Naive thymus-derived CD8-positive, alpha-beta T cell (primary cell): ENCODE results near the gene ANKRD13D. TPM values are rescaled to one million over a fixed set of nuclear protein-coding genes. Genes with fewer than 3 reads are reported as not detected.

Experiments used
- ATAC-seq, 2 donors: fragments of 150-1000 bp; cut with Tn5 transposase in 1 of 2; sonication (Bioruptor Pico), chemical (Tn5 transposase) in 1 of 2; 1 replicate in 1 of 2; 2 replicates in 1 of 2; pipeline ENCODE4 v1.10.0; 2021; ENCODE audit warnings: mild to moderate bottlenecking in 2 of 2, moderate library complexity in 2 of 2
- POLR2A ChIA-PET: fragments of 350-600 bp; sonication (Branson Sonifier 250); formaldehyde crosslinking; loops from one replicate; lab custom pipeline; 2021; ENCODE audit warnings: antibody characterized with exemption; lab: Charles Lee
- DNase-seq, 10 donors: peaks; one replicate each; pipeline versions ENCODE4 v3.0.0 to v3.0.0-alpha.2; 2020 to 2022
- H3K27ac Mint-ChIP-seq, 10 donors: one replicate each; pipeline ENCODE4 v1.8.0; 2020 to 2022; ENCODE audit warnings: mild to moderate bottlenecking in 10 of 10, mixed read lengths in 10 of 10, moderate library complexity in 4 of 10, inconsistent platforms in 1 of 10
- H3K27me3 Mint-ChIP-seq, 5 donors: one replicate each; pipeline ENCODE4 v1.8.0; 2021 to 2022; ENCODE audit warnings: mixed read lengths in 5 of 5
- H3K36me3 Mint-ChIP-seq, 3 donors: one replicate each; pipeline ENCODE4 v1.8.0; 2020 to 2022; ENCODE audit warnings: mixed read lengths in 3 of 3, mild to moderate bottlenecking in 2 of 3, inconsistent platforms in 1 of 3
- H3K4me1 Mint-ChIP-seq, 4 donors: one replicate each; pipeline ENCODE4 v1.8.0; 2021 to 2022; ENCODE audit warnings: mixed read lengths in 4 of 4
- H3K4me3 Mint-ChIP-seq, 10 donors: one replicate each; pipeline ENCODE4 v1.8.0; 2020 to 2022; ENCODE audit warnings: mild to moderate bottlenecking in 10 of 10, mixed read lengths in 10 of 10, moderate library complexity in 6 of 10, inconsistent platforms in 1 of 10
- H3K9me3 Mint-ChIP-seq, 9 donors: one replicate each; pipeline ENCODE4 v1.8.0; 2020 to 2022; ENCODE audit warnings: mixed read lengths in 9 of 9, mild to moderate bottlenecking in 3 of 9, inconsistent platforms in 1 of 9, moderate library complexity in 1 of 9
- polyA plus RNA-seq, 3 donors: library from polyadenylated mRNA; unstranded; fragments of 300-500 nt; fragmentation: Illumina TruSeq; gene quantifications; one replicate each; pipeline ENCODE4 v1.2.3, GENCODE V29; 2021
- total RNA-seq, 8 experiments: library from RNA in 2 of 8; stranded (reverse) in 2 of 8; gene quantifications; one replicate each; pipeline ENCODE4 v1.2.3 and lab custom pipeline; 2021 to 2026

Gene ANKRD13D
- total and polyA plus RNA-seq, 5 experiments from 2014 or later = 6.0 to 206 (median 18.3) TPM

GRCh38 chr11:67276781-67277230 lies 12.3 kb upstream of the ANKRD13D start:
- Mint-ChIP-seq H3K36me3 (peaks cover 0 to 50% (median 7%) of the 10 kb centered on the region in 3 donors), H3K27me3 (no peaks in the 10 kb centered on the region), H3K4me3 (peak overlapping the region; percentile 74 to 98 (median 86)), H3K4me1 (peaks cover 26 to 86% (median 79%) of the 10 kb centered on the region in 4 donors), H3K27ac (peak overlapping the region; percentile 90 to 100 (median 98)), H3K9me3 (no peaks in the 10 kb centered on the region)
- ATAC-seq = peak in 1 of 2 donors; percentile 30
- peak in 3 of 10 donors; percentile 42 to 71 (median 45) for DNase-seq
- POLR2A ChIA-PET = interaction anchor here (1.0 to 49.2 kb wide), 11 partner anchors 2 to 207 kb away, joined by 3 to 2293 read pairs (median 13); partner anchors contain the start of genes AIP, ANKRD13D, GRK2 and POLD4

DNA sequence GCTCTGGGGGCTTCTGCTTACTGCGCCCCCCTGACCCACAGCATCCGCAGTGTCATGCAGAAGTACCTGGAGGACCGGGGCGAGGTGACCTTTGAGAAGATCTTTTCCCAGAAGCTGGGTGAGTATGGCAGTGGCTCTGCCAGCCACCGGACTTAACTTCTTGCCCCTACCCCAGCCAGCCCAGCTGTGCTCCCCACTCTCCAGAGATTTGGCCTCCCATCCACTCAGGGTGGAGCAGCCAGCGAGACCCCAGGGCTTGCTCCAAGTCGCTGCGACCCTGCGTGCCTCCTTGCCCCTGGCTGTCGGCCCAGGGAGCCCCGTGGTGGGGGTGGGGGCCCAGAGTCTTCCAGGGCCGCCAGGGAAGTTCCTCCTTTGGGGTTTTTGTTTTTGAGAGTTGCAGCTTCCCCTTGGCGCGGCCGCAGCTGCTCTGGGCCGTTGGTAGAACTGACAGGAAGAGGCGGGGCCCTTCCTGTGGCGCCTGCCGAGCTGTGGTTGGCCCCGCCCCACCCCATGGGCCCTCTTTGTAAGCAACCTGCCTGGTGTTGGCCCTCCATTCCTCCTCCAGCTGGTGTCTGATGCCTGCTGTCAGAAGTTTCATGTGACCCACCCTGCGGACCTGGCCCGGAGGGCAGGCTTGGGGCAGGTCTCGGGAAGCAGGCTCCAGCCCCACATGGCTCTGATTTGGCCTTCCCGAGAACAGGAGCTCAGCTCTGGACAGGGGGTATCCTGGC lies 11.7 kb upstream of the ANKRD13D start:
- ATAC-seq (peak; percentile 89 to 96), DNase-seq (peak; percentile 84 to 95 (median 90))
- Mint-ChIP-seq H3K27ac (peak overlapping the region; percentile 90 to 100 (median 98)), H3K4me1 (peaks cover 28 to 83% (median 78%) of the 10 kb centered on the region in 4 donors), H3K27me3 (no peaks in the 10 kb centered on the region), H3K4me3 (peak overlapping the region; percentile 74 to 98 (median 86)), H3K9me3 (no peaks in the 10 kb centered on the region), H3K36me3 (peaks cover 0 to 55% (median 10%) of the 10 kb centered on the region in 3 donors)
- POLR2A ChIA-PET = interaction anchor here (0.8 to 49.2 kb wide), 16 partner anchors 1 to 207 kb away, joined by 3 to 2293 read pairs (median 8); partner anchors contain the start of genes AIP, ANKRD13D, GRK2 and POLD4

GRCh38 chr11:67278135-67278938 lies 10.8 kb upstream of the ANKRD13D start:
- Mint-ChIP-seq H3K27me3 (no peaks in the 10 kb centered on the region), H3K4me3 (peak overlapping the region; percentile 74 to 98 (median 86)), H3K4me1 (peaks cover 30 to 80% (median 74%) of the 10 kb centered on the region in 4 donors), H3K27ac (peak overlapping the region; percentile 91 to 100 (median 98)), H3K36me3 (peaks cover 0 to 63% (median 14%) of the 10 kb centered on the region in 3 donors), H3K9me3 (no peaks in the 10 kb centered on the region)
- DNase-seq (peak in 2 of 10 donors; percentile 5 to 59), ATAC-seq (no peak)
- POLR2A ChIA-PET = interaction anchor here (0.9 to 49.2 kb wide), 15 partner anchors 0 to 206 kb away, joined by 3 to 2293 read pairs (median 10); partner anchors contain the start of genes AIP, ANKRD13D, GRK2 and POLD4

GRCh38 chr11:67278939-67279588 lies 10.0 kb upstream of the ANKRD13D start:
- peak overlapping the region; percentile 12 to 98 (median 50) for H3K4me3 Mint-ChIP-seq
- no peaks in the 10 kb centered on the region for H3K27me3 Mint-ChIP-seq
- peaks cover 30 to 81% (median 72%) of the 10 kb centered on the region in 4 donors for H3K4me1 Mint-ChIP-seq
- no peaks in the 10 kb centered on the region for H3K9me3 Mint-ChIP-seq
- DNase-seq = peak in 1 of 10 donors; percentile 31
- no peak for ATAC-seq
- H3K36me3 Mint-ChIP-seq = peaks cover 0 to 66% (median 14%) of the 10 kb centered on the region in 3 donors
- H3K27ac Mint-ChIP-seq = peak overlapping the region; percentile 90 to 100 (median 96)
- POLR2A ChIA-PET = interaction anchor here (0.6 to 49.2 kb wide), 9 partner anchors 1 to 266 kb away, joined by 3 to 2293 read pairs (median 5); partner anchors contain the start of genes ANKRD13D, GRK2, POLD4 and SSH3

GRCh38 chr11:67279589-67280340 lies 9.3 kb upstream of the ANKRD13D start:
- Mint-ChIP-seq H3K27ac (peak overlapping the region; percentile 90 to 100 (median 96)), H3K4me1 (peaks cover 28 to 78% (median 65%) of the 10 kb centered on the region in 4 donors), H3K4me3 (peak overlapping the region in 8 of 10 donors; percentile 7 to 98 (median 54)), H3K36me3 (peaks cover 0 to 68% (median 14%) of the 10 kb centered on the region in 3 donors), H3K9me3 (no peaks in the 10 kb centered on the region), H3K27me3 (no peaks in the 10 kb centered on the region)
- POLR2A ChIA-PET = interaction anchor here (0.6 to 49.2 kb wide), 11 partner anchors 1 to 350 kb away, joined by 3 to 2293 read pairs (median 4); partner anchors contain the start of genes ANKRD13D, GRK2, POLD4 and SSH3
- ATAC-seq = no peak
- peak in 2 of 10 donors; percentile 2 to 52 for DNase-seq

DNA sequence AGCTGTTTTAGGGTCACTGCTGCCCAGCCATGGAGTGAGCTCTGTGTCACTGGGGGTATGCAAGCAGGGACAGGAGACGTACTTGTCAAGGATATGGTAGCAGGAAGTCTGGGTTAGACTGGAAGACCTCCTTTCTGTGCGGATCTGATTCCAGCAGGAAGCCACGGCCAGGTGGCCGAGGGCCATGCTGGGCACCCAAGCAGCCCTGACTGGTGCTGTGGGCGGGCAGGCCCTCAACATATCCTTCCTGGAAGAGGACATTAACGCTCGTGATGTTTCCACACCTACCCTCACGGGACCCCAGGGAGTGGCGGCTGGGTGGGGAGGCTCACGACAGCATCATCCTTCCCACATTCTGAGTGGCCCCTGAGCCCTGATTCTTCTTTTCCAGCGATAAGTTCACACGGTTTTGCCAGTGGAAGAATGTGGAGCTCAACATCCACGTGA lies 8.7 kb upstream of the ANKRD13D start:
- Mint-ChIP-seq H3K9me3 (no peaks in the 10 kb centered on the region), H3K27ac (peak overlapping the region; percentile 85 to 100 (median 96)), H3K4me1 (peaks cover 28 to 77% (median 65%) of the 10 kb centered on the region in 4 donors), H3K36me3 (peaks cover 0 to 67% (median 14%) of the 10 kb centered on the region in 3 donors), H3K27me3 (no peaks in the 10 kb centered on the region), H3K4me3 (peak overlapping the region in 6 of 10 donors; percentile 4 to 98 (median 56))
- ATAC-seq (no peak), DNase-seq (peak in 1 of 10 donors; percentile 21)
- POLR2A ChIA-PET = interaction anchor here (0.6 to 49.2 kb wide), 5 partner anchors 2 to 350 kb away, joined by 3 to 2293 read pairs (median 5); partner anchors contain the start of genes ANKRD13D, GRK2, POLD4 and SSH3

DNA sequence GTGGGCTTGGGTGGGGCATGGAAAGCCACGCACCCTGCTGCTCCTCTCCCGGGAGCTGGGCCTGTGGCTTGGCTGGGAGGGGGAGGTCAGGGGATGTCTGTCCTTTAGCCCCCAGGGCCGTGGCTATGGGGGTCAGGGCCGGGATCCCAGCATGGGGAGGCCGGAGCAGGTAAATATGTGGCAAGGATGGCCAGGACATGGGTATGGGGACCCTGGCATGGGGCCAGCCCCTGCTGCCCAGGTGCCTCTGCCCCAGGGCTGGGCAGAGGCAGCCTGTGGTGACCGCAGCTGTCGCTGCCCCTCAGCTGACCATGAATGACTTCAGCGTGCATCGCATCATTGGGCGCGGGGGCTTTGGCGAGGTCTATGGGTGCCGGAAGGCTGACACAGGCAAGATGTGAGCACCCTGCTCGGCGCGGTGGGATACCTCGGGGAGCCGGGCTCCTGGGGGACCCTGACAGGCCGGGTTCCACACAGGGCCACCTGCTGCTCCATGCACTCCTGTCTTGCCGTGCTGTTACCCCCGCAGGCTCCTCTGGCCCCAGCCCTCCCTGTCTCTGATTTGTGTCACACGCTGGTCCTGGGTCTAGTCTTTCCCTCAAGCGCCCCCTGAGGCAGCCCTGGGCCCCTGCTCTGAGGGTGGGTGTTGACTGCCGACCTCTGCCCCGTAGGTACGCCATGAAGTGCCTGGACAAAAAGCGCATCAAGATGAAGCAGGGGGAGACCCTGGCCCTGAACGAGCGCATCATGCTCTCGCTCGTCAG lies 8.1 kb upstream of the ANKRD13D start:
- Mint-ChIP-seq H3K36me3 (peaks cover 0 to 67% (median 14%) of the 10 kb centered on the region in 3 donors), H3K4me3 (peak overlapping the region in 1 of 10 donors; percentile 8), H3K4me1 (peaks cover 22 to 76% (median 63%) of the 10 kb centered on the region in 4 donors), H3K27me3 (no peaks in the 10 kb centered on the region), H3K27ac (peak overlapping the region in 8 of 10 donors; percentile 19 to 100 (median 88)), H3K9me3 (no peaks in the 10 kb centered on the region)
- DNase-seq = peak in 1 of 10 donors; percentile 55
- POLR2A ChIA-PET = interaction anchor here (0.6 to 49.2 kb wide), 5 partner anchors 3 to 349 kb away, joined by 3 to 2293 read pairs (median 5); partner anchors contain the start of genes ANKRD13D, GRK2, POLD4 and SSH3
- ATAC-seq = no peak

- POLR2A ChIA-PET = interaction anchor here (35.0 to 49.2 kb wide), 2 partner anchors 3 to 18 kb away, joined by 2293 read pairs; partner anchors contain the start of genes ANKRD13D, GRK2 and SSH3
- Mint-ChIP-seq H3K4me3 (peak overlapping the region in 2 of 10 donors; percentile 33 to 62), H3K36me3 (peaks cover 0 to 72% (median 14%) of the 10 kb centered on the region in 3 donors), H3K27me3 (no peaks in the 10 kb centered on the region), H3K27ac (peak overlapping the region in 9 of 10 donors; percentile 35 to 92 (median 76)), H3K4me1 (peaks cover 17 to 75% (median 62%) of the 10 kb centered on the region in 4 donors), H3K9me3 (no peaks in the 10 kb centered on the region)
- DNase-seq (peak in 2 of 10 donors; percentile 2 to 55), ATAC-seq (no peak)
Observed at GRCh38 chr11:67281552-67282150, 7.5 kb upstream of the ANKRD13D start.

- H3K4me1 Mint-ChIP-seq = peaks cover 19 to 75% (median 62%) of the 10 kb centered on the region in 4 donors
Observed at GRCh38 chr11:67282155-67282875, 6.8 kb upstream of the ANKRD13D start.

More at GRCh38 chr11:67282155-67282875, 6.8 kb upstream of the ANKRD13D start:
- Mint-ChIP-seq H3K36me3 (peaks cover 0 to 74% (median 14%) of the 10 kb centered on the region in 3 donors), H3K27me3 (no peaks in the 10 kb centered on the region), H3K4me3 (peak overlapping the region in 3 of 10 donors; percentile 33 to 62 (median 55)), H3K9me3 (no peaks in the 10 kb centered on the region), H3K27ac (peak overlapping the region in 9 of 10 donors; percentile 53 to 92 (median 82))
- POLR2A ChIA-PET = interaction anchor here (1.0 to 49.2 kb wide), 4 partner anchors 4 to 155 kb away, joined by 3 to 2293 read pairs (median 1148); partner anchors contain the start of genes ANKRD13D, GRK2, PTPRCAP and SSH3
- ATAC-seq (no peak), DNase-seq (peak in 2 of 10 donors; percentile 4 to 59)
